ENCODE data around the gene LIPC. TPM values are rescaled to one million over a fixed set of nuclear protein-coding genes. Genes with fewer than 3 reads are reported as not detected.

LIPC gene
- total RNA-seq, 4 donors from 2014 or later, result 0.81 to 4.6 (median 1.8) TPM

- no peak for DNase-seq
- H3K27ac ChIP-seq, result peak overlapping the region in 1 of 3 donors; percentile 45
- intact Hi-C loops (cut with DNase I), result no loop called here
Observed at GRCh38 chr15:58444056-58444455, 12.3 kb downstream of the LIPC start.

GRCh38 chr15:58444658-58445332 is 13.0 kb downstream of the LIPC start:
- 77 to 93% methylated on average over 10 to 11 of the region's 11 CpGs for WGBS, 2 donors
- intact Hi-C loops (cut with DNase I), result no loop called here

More at GRCh38 chr15:58444056-58444455, 12.3 kb downstream of the LIPC start:
- H3K9me3 ChIP-seq, result no peaks in the 10 kb centered on the region
- peaks cover 18 to 49% of the 10 kb centered on the region in 2 donors for H3K4me1 ChIP-seq
- no peak for TF ChIP-seq POLR2A (IDR thresholded peaks at IDR 0.05)
- H3K4me3 ChIP-seq (replicated peaks in 1 of 3), result no peak overlapping the region
- no peaks in the 10 kb centered on the region for H3K27me3 ChIP-seq
- WGBS, 2 donors, result 63 to 65% methylated on average over 6 of the region's 7 CpGs
- no peaks in the 10 kb centered on the region for H3K36me3 ChIP-seq

GRCh38 chr15:58445865-58446264 is 14.1 kb downstream of the LIPC start:
- 97 to 99% methylated on average over 6 of the region's 6 CpGs for WGBS, 2 donors

More at GRCh38 chr15:58444658-58445332, 13.0 kb downstream of the LIPC start:
- Histone ChIP-seq H3K9me3 (no peaks in the 10 kb centered on the region), H3K4me1 (peaks cover 13 to 41% of the 10 kb centered on the region in 2 donors), H3K4me3 (replicated peaks in 1 of 3) (no peak overlapping the region), H3K36me3 (no peaks in the 10 kb centered on the region), H3K27ac (peak overlapping the region in 2 of 3 donors; percentile 21 to 45), H3K27me3 (no peaks in the 10 kb centered on the region)
- TF ChIP-seq POLR2A (IDR thresholded peaks at IDR 0.05), result no peak
- TF ChIP-seq CTCF (IDR thresholded peaks at IDR 0.05), result no peak
- DNase-seq, result peak in 1 of 2 donors; percentile 14

GRCh38 chr15:58446521-58446920 is 14.7 kb downstream of the LIPC start:
- DNase-seq, result no peak
- H3K27me3 ChIP-seq, result no peaks in the 10 kb centered on the region
- peak overlapping the region in 1 of 3 donors; percentile 66 for H3K27ac ChIP-seq
- H3K9me3 ChIP-seq, result no peaks in the 10 kb centered on the region
- peaks cover 0 to 24% of the 10 kb centered on the region in 2 donors for H3K4me1 ChIP-seq
- H3K4me3 ChIP-seq (replicated peaks in 1 of 3), result no peak overlapping the region
- intact Hi-C loops (cut with DNase I), result no loop called here
- H3K36me3 ChIP-seq, result no peaks in the 10 kb centered on the region
- WGBS, 2 donors, result 97 to 100% methylated on average over 5 of the region's 5 CpGs
- no peak for TF ChIP-seq CTCF (IDR thresholded peaks at IDR 0.05)
- no peak for TF ChIP-seq POLR2A (IDR thresholded peaks at IDR 0.05)

More at GRCh38 chr15:58445865-58446264, 14.1 kb downstream of the LIPC start:
- H3K4me1 ChIP-seq, result peaks cover 2 to 31% of the 10 kb centered on the region in 2 donors
- no peak for DNase-seq
- H3K36me3 ChIP-seq, result no peaks in the 10 kb centered on the region
- intact Hi-C loops (cut with DNase I), result no loop called here
- H3K27ac ChIP-seq, result no peak overlapping the region
- TF ChIP-seq CTCF (IDR thresholded peaks at IDR 0.05), result no peak
- TF ChIP-seq POLR2A (IDR thresholded peaks at IDR 0.05), result no peak
- no peak overlapping the region for H3K4me3 ChIP-seq (replicated peaks in 1 of 3)
- H3K27me3 ChIP-seq, result no peaks in the 10 kb centered on the region
- H3K9me3 ChIP-seq, result no peaks in the 10 kb centered on the region

- peak overlapping the region; percentile 32 to 66 (median 55) for H3K27ac ChIP-seq
- WGBS, 2 donors, result 42 to 43% methylated on average over 9 to 10 of the region's 10 CpGs
- intact Hi-C loops (cut with DNase I), result no loop called here
Observed at GRCh38 chr15:58447271-58448010, 15.7 kb downstream of the LIPC start.

More at GRCh38 chr15:58447271-58448010, 15.7 kb downstream of the LIPC start:
- TF ChIP-seq CTCF (IDR thresholded peaks at IDR 0.05) (no peak), POLR2A (IDR thresholded peaks at IDR 0.05) (no peak)
- no peaks in the 10 kb centered on the region for H3K9me3 ChIP-seq
- no peaks in the 10 kb centered on the region for H3K27me3 ChIP-seq
- peaks cover 0 to 23% of the 10 kb centered on the region in 2 donors for H3K4me1 ChIP-seq
- H3K36me3 ChIP-seq, result no peaks in the 10 kb centered on the region
- DNase-seq, result peak; percentile 41 to 49
- H3K4me3 ChIP-seq (replicated peaks in 1 of 3), result no peak overlapping the region

Data from thyroid gland (tissue), 4 donors.